NB4 (cell line): ENCODE results near the gene FAM163B.

Source experiments
- CTCF ChIP-seq: IDR thresholded peaks from one replicate; pipeline ENCODE4 v1.5.1; 2012; ENCODE audit warnings: low read depth, low read length
- MAX ChIP-seq: IDR thresholded peaks from 2 replicates; pipeline ENCODE4 v1.6.1; 2011; ENCODE audit warnings: low read depth, low read length
- POLR2A ChIP-seq: IDR thresholded peaks from 2 replicates; pipeline ENCODE4 v1.6.1; 2011; ENCODE audit warnings: mild to moderate bottlenecking; ENCODE audit not compliant: insufficient read length; ENCODE audit errors: extremely low read depth

- TF ChIP-seq CTCF (no peak), MAX (no peak), POLR2A (no peak)
Measured at GRCh38 chr9:133650026-133650425, 40.8 kb upstream of the FAM163B start.
